Activated T-cell treated with anti-CD3 and anti-CD28 coated beads, Interleukin-2, amount 50 U/mL, for 24 hours (primary cell): ENCODE measurements around the gene GRID1.

Source experiments
- DNase-seq: peaks from one replicate; pipeline ENCODE4 v3.0.0-alpha.2; 2020
- H3K27ac Mint-ChIP-seq: 2 replicates; pipeline ENCODE4 v1.8.0; 2020; ENCODE audit warnings: mild to moderate bottlenecking, mixed read lengths
- H3K27me3 Mint-ChIP-seq: 2 replicates; pipeline ENCODE4 v1.8.0; 2020; ENCODE audit warnings: mixed read lengths
- H3K36me3 Mint-ChIP-seq: 2 replicates; pipeline ENCODE4 v1.8.0; 2020; ENCODE audit warnings: low read depth, mixed read lengths
- H3K4me1 Mint-ChIP-seq: 2 replicates; pipeline ENCODE4 v1.8.0; 2020; ENCODE audit warnings: low read depth, mixed read lengths
- H3K4me3 Mint-ChIP-seq: 2 replicates; pipeline ENCODE4 v1.8.0; 2020; ENCODE audit warnings: mild to moderate bottlenecking, moderate library complexity, mixed read lengths
- H3K9me3 Mint-ChIP-seq: 2 replicates; pipeline ENCODE4 v1.8.0; 2020; ENCODE audit warnings: mixed read lengths

The GRID1 gene

DNA sequence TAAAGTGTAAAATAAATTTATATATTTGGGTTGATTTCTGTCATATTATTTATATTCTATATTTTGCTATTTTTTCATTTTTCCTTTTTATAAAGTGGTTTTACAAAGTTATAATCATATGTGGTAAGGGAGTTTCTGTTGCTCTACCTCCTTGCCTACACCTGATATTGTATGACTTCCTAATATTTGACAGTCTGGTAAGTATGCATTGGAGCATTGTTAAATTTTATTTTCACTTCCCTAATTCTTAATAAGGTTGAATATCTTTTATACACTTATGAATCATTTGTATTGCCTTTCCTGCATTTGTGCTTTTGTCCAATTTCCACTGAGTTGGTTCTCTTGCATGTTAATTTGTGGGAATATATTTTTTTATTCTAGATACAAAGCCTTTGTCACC is 492.4 kb downstream of the GRID1 start:
- peaks cover 6% of the 10 kb centered on the region for H3K27me3 Mint-ChIP-seq
- H3K36me3 Mint-ChIP-seq, result no peaks in the 10 kb centered on the region
- H3K9me3 Mint-ChIP-seq, result no peaks in the 10 kb centered on the region
- H3K27ac Mint-ChIP-seq, result no peak overlapping the region
- no peak for DNase-seq
- no peaks in the 10 kb centered on the region for H3K4me1 Mint-ChIP-seq
- H3K4me3 Mint-ChIP-seq, result no peak overlapping the region

DNA sequence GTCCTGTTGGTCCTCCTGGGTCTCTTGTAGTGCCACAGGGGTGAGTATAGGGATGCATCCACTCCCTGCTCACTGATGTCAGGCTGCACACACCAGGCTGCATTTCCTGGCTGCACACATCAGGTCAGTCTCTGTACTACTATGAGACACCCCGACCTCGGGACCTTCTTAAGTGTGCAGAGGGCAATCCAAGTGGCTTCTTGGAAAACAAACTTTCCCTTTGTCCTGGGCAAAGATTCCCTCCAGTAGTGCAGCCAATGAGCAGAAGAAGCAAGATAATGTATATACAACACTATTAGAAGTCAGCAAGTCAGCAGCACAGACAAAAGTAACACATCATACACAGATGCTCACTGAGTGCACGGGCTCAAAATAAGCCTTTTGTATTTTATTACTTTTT is 493.5 kb downstream of the GRID1 start:
- DNase-seq, result no peak
- H3K4me1 Mint-ChIP-seq, result no peaks in the 10 kb centered on the region
- no peaks in the 10 kb centered on the region for H3K36me3 Mint-ChIP-seq
- H3K4me3 Mint-ChIP-seq, result no peak overlapping the region
- H3K27me3 Mint-ChIP-seq, result peaks cover 6% of the 10 kb centered on the region
- H3K27ac Mint-ChIP-seq, result no peak overlapping the region
- no peaks in the 10 kb centered on the region for H3K9me3 Mint-ChIP-seq

DNA sequence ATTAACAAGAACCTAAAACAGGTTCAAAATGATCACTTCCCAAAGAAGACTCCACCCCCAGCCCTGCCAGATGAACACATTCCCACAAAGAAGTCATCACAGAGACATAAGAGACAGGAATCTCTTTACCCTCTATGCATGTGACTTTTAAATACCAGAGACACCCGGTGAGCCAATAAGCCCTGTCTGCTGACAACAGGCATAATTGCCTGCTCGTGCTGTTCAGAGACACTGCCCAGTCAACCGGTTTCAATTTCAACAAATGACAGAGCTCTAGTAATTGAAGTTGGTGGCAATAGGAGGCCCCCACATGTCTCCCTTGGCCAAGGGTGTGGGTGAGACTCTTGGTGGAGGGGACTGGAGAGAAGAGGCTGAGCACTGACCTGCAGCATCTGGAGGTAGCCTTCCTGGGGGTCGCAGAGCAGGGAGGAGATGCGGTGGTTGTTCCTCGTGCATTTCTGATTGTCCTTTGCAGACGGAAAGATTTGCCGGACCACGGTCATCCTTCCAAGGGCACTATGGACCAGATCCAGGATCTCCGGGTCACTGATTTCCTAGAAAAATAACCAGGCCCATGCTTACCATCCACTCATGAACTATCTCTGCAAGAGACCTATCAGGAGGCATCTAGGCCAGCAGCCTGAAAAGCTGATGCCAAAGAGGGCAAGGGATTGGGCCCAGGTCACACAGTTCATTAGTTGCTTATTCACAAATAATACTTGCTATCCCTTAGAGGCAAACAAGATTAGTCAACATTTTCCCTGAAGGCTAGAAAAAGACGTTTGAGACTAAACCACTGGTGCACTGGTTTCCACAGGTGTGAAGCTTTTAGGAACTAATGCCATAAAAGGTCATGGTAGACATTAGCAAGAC is 497.7 kb downstream of the GRID1 start:
- no peak overlapping the region for H3K4me3 Mint-ChIP-seq
- peaks cover 3% of the 10 kb centered on the region for H3K27me3 Mint-ChIP-seq
- DNase-seq, result no peak
- no peaks in the 10 kb centered on the region for H3K36me3 Mint-ChIP-seq
- H3K9me3 Mint-ChIP-seq, result no peaks in the 10 kb centered on the region
- no peak overlapping the region for H3K27ac Mint-ChIP-seq
- no peaks in the 10 kb centered on the region for H3K4me1 Mint-ChIP-seq

DNA sequence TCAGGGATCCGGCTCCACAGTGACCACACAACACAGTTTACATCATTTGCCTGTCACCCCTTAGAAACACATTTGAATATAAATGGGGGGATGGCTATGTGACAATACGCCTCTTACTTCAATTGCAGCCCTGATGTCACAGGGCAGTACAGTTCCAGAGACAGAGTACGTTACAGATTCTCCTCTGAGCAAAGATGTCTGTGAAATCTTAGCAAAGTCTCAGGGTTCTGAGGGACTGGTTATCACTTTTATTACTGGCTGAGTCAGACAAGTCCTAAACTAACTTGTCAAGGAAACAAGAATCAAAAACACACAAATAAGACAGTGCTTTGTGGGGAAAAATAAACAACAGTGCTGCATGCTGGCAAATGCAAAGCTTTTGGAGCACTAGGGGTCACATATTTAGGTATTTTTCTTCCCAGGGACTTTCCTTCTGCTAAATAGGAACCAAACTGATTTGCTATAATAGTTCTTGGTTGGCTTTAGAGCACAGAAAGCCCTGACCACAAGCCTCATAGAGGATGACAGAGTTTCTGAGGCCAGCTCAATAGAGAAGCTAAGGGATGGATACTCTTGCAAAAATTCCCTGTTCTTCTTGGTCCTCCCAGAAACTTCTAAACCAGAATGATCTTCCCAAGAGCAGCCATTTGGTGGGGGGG is 501.6 kb downstream of the GRID1 start:
- no peaks in the 10 kb centered on the region for H3K9me3 Mint-ChIP-seq
- H3K4me1 Mint-ChIP-seq, result no peaks in the 10 kb centered on the region
- no peak overlapping the region for H3K27ac Mint-ChIP-seq
- no peak overlapping the region for H3K4me3 Mint-ChIP-seq
- no peak for DNase-seq
- no peaks in the 10 kb centered on the region for H3K36me3 Mint-ChIP-seq
- peaks cover 20% of the 10 kb centered on the region for H3K27me3 Mint-ChIP-seq

DNA sequence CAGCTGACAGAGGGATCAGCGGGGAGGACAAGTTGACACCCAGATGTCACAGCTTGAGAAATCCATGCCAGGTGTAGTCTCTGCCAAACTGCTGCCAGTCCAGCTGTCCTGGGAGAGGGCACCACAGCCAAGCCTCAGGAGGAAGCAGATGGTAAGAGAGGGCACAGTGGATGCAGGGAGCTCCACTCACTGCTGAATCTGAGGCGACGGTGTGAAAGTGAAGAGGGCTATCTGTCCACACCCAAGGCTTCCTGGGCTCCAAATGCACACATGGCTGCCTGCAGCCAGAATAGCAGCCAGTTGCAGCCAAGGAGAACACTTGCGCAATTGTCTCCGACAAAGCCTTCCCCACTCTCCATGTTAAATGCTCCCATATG is 502.4 kb downstream of the GRID1 start:
- no peaks in the 10 kb centered on the region for H3K4me1 Mint-ChIP-seq
- no peaks in the 10 kb centered on the region for H3K36me3 Mint-ChIP-seq
- no peak for DNase-seq
- no peak overlapping the region for H3K4me3 Mint-ChIP-seq
- H3K9me3 Mint-ChIP-seq, result no peaks in the 10 kb centered on the region
- H3K27me3 Mint-ChIP-seq, result peaks cover 20% of the 10 kb centered on the region
- H3K27ac Mint-ChIP-seq, result no peak overlapping the region

DNA sequence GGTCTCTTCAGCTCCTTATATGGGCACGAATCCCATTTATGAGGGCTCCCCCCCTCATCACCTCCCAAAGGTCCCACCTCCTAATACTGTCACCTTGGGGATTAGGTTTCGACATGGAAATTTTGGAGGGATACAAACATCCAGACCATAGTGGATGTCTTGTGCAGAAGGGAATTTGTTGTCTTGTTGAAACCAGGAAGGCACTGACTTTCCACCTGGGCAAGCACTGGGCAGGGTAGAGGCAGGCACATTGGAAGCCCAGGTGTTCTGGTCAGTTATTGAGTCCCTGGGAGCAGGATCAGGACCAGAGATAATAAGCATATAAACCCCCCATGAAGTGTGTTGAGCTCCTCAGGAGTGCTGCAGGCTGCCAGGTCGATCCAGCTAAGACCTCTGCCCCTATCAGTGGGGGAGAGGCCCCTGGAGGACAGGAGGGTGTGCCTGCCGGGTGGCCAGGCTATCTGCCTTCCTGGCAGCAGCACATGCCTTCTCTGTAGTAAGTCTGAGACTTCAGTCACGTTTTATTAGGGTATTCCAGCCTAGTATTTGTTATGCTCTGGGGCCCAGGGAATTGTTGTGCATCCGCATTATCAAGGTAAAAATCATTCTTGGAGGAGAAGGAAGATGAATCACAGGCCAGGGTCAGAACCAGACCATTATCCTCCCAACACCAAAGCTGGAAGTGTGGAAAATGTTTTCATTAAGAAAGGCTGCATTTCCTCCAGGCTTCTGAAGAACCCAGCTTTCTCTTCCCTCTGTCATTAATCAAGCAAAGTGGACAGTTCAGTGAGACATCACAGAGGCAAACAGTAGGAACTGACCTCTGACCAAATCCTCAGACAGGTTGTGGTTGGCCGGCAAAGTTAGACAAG is 503.1 kb downstream of the GRID1 start:
- Mint-ChIP-seq H3K9me3 (no peaks in the 10 kb centered on the region), H3K27me3 (peaks cover 20% of the 10 kb centered on the region), H3K27ac (no peak overlapping the region), H3K36me3 (no peaks in the 10 kb centered on the region), H3K4me3 (no peak overlapping the region), H3K4me1 (no peaks in the 10 kb centered on the region)
- DNase-seq, result no peak

DNA sequence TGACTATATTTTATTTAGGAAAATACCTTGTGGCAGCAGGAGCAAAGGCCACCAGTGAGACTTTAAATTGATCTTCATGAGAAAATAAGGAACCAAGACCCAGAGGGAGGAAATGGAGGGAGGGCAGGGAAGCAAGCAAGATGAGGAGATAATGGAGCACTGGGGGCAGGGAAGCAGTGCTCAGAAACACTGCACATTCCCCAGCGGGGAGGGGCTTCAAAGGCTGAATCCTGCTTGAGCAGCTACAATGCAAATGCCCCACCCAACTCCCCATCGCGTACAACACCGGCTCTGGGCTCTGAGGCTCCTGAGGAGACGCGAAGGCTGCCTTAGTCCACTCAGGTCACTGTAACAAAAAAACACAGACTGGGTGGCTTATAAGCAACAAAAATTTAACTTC is 503.8 kb downstream of the GRID1 start:
- Mint-ChIP-seq H3K9me3 (no peaks in the 10 kb centered on the region), H3K36me3 (no peaks in the 10 kb centered on the region), H3K4me3 (no peak overlapping the region), H3K27me3 (peaks cover 20% of the 10 kb centered on the region), H3K27ac (no peak overlapping the region), H3K4me1 (no peaks in the 10 kb centered on the region)
- DNase-seq, result no peak

DNA sequence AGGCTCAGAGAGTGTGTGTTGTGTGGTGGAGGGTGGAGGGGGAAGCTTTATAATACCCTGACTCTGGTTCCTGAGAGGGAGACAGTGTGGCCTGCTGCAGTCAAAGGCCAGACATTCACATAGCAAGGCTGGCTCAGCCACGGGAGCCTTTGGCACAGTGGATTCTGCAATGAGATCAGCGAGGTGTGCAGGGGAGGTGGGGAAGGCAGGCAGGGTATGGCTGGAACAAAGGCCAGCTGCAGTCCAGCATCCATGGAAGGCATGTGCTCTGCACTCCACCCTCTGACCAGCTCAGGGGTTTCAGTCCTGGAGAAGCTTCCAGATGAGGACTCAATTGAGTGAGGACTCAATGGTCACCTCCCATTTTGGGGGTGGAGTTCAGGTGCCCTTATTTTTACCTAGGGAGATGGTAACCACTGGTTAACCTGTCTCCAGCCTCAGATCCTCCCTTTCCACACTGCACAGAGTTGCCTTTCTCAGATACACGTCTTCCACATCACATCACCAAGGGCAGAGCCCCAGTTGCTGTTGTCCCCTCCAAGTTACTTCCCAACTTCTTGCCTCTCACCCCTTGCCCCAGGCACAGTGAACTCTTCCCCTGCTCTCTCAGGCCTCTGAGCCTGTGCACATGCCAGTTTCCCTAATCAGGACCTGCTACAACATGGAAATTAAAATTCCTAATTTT is 504.9 kb downstream of the GRID1 start:
- Mint-ChIP-seq H3K4me1 (no peaks in the 10 kb centered on the region), H3K27ac (no peak overlapping the region), H3K4me3 (no peak overlapping the region), H3K36me3 (no peaks in the 10 kb centered on the region), H3K9me3 (no peaks in the 10 kb centered on the region), H3K27me3 (peaks cover 20% of the 10 kb centered on the region)
- no peak for DNase-seq

DNA sequence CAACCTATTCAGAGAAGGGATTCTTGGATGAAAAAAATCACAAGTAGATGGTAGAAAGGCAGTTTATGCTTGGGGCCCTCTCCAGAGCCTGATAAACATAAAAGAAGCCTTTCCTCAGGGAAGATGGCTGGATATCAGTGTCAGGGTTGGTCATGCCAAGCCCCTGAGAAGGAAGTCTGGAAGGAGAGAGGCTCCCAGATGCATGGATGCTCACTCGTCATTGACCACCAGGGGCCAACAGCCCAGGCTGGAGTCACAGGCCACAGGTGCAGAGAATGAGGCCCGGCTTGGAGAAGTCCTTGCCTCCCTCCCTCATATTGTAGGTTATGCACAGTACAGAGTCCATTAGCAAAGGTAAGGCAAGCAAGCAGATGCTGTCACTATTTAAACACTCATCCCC is 506.7 kb downstream of the GRID1 start:
- Mint-ChIP-seq H3K36me3 (no peaks in the 10 kb centered on the region), H3K4me1 (no peaks in the 10 kb centered on the region), H3K27ac (no peak overlapping the region), H3K4me3 (no peak overlapping the region), H3K9me3 (no peaks in the 10 kb centered on the region), H3K27me3 (peaks cover 20% of the 10 kb centered on the region)
- DNase-seq, result no peak

DNA sequence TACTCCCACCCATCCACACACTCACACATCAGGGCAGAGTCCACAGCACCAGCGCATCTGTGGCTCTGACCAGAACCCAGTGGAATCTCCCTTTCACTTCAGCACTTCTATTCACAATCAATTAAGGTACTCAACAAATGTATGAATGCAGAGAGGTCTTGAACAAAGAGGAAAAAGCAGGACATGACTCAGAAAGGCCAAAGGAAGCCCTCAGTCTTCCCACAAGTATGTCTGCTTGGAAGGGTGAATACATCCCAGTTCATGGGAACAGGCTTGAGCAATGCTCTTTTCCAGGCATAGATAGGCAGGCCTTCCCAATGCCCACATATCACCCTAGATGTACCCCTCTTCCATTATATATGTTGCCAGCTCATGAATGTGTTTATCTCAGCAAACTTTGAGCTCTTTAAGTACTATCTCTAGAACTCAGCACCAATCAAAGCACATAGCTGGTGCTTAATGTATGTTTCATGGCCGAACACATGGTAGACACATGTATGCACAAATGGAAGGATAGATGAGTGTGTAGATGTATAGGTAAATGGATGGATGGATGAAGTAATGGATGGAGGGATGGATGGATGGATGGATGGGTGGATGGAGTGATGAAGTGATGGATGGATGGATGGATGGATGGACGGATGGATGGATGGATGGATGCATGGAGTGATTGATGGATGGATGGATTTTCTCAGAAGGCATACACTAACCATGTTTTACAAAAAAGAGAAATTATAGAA is 507.6 kb downstream of the GRID1 start:
- DNase-seq, result no peak
- Mint-ChIP-seq H3K27ac (no peak overlapping the region), H3K4me1 (no peaks in the 10 kb centered on the region), H3K27me3 (peaks cover 18% of the 10 kb centered on the region), H3K36me3 (no peaks in the 10 kb centered on the region), H3K9me3 (no peaks in the 10 kb centered on the region), H3K4me3 (no peak overlapping the region)

DNA sequence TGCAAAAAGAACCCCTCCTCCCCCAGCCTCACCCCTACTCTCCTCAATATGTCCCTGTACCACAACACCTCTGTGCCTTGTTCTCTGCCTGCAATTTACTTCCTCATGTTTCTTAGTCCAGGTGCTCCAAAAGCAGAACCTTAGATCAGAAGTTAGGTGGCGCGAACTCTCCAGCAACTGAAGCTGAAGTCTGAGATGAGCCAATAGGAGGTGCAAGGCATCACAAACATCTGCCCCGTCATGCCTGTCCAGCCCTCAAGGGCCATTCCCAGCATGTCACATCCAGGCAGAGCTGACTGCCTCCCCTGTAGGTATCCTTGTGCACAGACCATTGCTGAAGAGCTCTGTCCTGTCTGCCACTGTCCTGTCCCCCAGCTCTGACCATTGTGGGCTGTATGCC is 508.8 kb downstream of the GRID1 start:
- H3K9me3 Mint-ChIP-seq, result no peaks in the 10 kb centered on the region
- DNase-seq, result no peak
- no peak overlapping the region for H3K4me3 Mint-ChIP-seq
- H3K27me3 Mint-ChIP-seq, result peaks cover 10% of the 10 kb centered on the region
- no peaks in the 10 kb centered on the region for H3K36me3 Mint-ChIP-seq
- no peaks in the 10 kb centered on the region for H3K4me1 Mint-ChIP-seq
- no peak overlapping the region for H3K27ac Mint-ChIP-seq

DNA sequence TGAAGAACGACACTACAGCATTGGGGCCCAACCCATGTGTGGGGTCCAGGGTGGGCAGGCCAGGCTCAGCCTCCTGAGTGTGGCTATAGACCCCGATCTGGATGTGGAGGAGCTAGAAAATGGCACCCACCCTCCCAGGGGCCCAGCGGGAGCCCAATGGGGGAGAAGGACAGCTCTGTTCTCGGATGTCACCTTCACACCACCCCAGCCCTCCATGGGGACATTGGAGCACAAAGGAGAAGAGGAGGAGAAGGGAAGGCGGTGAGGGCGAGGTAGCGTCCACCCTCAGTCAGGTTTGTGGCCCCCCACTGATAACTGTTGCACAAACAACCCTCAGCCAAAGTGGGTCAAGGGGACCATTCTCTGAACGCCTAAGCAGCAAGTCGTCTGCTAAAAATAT is 509.3 kb downstream of the GRID1 start:
- no peaks in the 10 kb centered on the region for H3K36me3 Mint-ChIP-seq
- DNase-seq, result no peak
- no peaks in the 10 kb centered on the region for H3K4me1 Mint-ChIP-seq
- H3K9me3 Mint-ChIP-seq, result no peaks in the 10 kb centered on the region
- no peak overlapping the region for H3K27ac Mint-ChIP-seq
- no peak overlapping the region for H3K4me3 Mint-ChIP-seq
- H3K27me3 Mint-ChIP-seq, result peaks cover 7% of the 10 kb centered on the region

DNA sequence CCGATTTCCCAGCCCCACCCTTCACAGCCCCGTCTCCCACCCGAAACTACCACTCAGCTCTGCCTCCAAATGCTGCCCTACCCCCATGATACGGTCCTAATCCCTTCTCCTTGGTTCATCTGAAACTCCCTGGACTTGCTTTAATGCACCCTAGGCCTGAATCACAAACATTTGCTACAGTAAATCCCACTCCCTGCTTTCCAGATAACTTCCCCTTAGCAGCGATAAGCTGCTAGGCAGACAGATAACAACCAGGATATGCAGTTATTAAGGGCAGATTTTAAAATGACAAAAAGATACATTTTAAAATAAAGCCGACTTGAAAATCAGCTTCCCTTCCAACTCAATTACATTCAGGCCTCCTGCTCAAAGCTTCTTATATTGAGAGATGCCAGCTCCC is 514.7 kb downstream of the GRID1 start:
- no peaks in the 10 kb centered on the region for H3K4me1 Mint-ChIP-seq
- no peak for DNase-seq
- H3K27ac Mint-ChIP-seq, result no peak overlapping the region
- H3K4me3 Mint-ChIP-seq, result no peak overlapping the region
- H3K36me3 Mint-ChIP-seq, result no peaks in the 10 kb centered on the region
- H3K27me3 Mint-ChIP-seq, result no peaks in the 10 kb centered on the region
- peaks cover 2% of the 10 kb centered on the region for H3K9me3 Mint-ChIP-seq

DNA sequence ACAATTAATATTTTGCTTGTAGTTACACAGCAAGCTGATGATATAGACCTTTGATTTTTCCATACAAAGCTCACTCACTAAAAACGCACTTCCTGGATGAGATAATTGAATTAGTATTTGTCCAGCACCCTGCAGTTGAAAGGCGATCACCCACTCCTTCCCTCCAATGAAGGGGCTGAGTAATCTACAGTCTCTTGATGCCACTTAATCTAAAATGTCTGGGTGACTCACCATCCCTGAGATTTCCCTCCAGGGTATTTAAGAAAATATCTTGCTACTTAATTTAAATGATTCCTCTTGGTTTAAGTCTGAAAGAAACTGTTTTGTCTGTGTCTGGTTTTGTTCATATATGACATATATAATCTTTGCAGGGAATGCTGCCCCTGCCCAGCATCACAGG is 515.3 kb downstream of the GRID1 start:
- H3K4me1 Mint-ChIP-seq, result no peaks in the 10 kb centered on the region
- peaks cover 2% of the 10 kb centered on the region for H3K9me3 Mint-ChIP-seq
- no peak overlapping the region for H3K4me3 Mint-ChIP-seq
- H3K36me3 Mint-ChIP-seq, result no peaks in the 10 kb centered on the region
- no peaks in the 10 kb centered on the region for H3K27me3 Mint-ChIP-seq
- no peak for DNase-seq
- no peak overlapping the region for H3K27ac Mint-ChIP-seq
